HEK293 (cell line): ENCODE results near the gene PYCARD.
A peak's percentile ranks its signal among the peaks of the same experiment; 100 is the strongest.
"Not testable (repeated sequence)": the region's sequence is repeated elsewhere in the genome, so short reads cannot be mapped to it uniquely, and the experiment has no call there.

Experiments used
- CTCF ChIA-PET: fragments of 350-600 bp; formaldehyde crosslinking; extraction: SDS; loops from one replicate; lab custom pipeline; 2021; ENCODE audit warnings: antibody characterized with exemption; lab: Yijun Ruan, JAX
- POLR2A ChIA-PET: fragments of 300-600 bp; formaldehyde crosslinking; extraction: SDS; loops from one replicate; lab custom pipeline; 2020; ENCODE audit warnings: antibody characterized with exemption, inconsistent platforms; lab: Yijun Ruan, JAX
- H3K27ac ChIP-seq: fragments of 200-500 bp; sonication (Bioruptor generic); 2 replicates; pipeline ENCODE4 v1.5.1; 2014; ENCODE audit warnings: low read depth, low read length, control low read depth, inconsistent platforms; ENCODE audit errors: extremely low read depth
- H3K36me3 ChIP-seq, 2 experiments: fragments of 200-500 bp in 1 of 2; sonication (Bioruptor generic) in 1 of 2; 1 replicate in 1 of 2; 2 replicates in 1 of 2; pipeline ENCODE4 v1.5.1; 2014 to 2017; ENCODE audit warnings: inconsistent platforms in 2 of 2, low read length in 2 of 2; ENCODE audit not compliant: control insufficient read depth in 2 of 2, insufficient read depth in 1 of 2
- H3K4me1 ChIP-seq: fragments of 200-500 bp; sonication (Bioruptor generic); 2 replicates; pipeline ENCODE4 v1.5.1; 2014; ENCODE audit warnings: mild to moderate bottlenecking, low read length, inconsistent platforms; ENCODE audit not compliant: control insufficient read depth, insufficient read depth
- H3K4me3 ChIP-seq: 2 replicates; pipeline ENCODE4 v1.5.1; 2011; ENCODE audit warnings: low read depth, mild to moderate bottlenecking, control low read depth, low read length, moderate library complexity
- H3K9me3 ChIP-seq: fragments of 200-500 bp; sonication (Bioruptor generic); 2 replicates; pipeline ENCODE4 v1.5.1; 2014; ENCODE audit warnings: low read depth, low read length, inconsistent platforms; ENCODE audit not compliant: control insufficient read depth, insufficient read depth
- IKZF3 ChIP-seq: fragments of 450-650 bp; IDR thresholded peaks from 2 replicates; pipeline ENCODE4 v1.5.0; 2018; ENCODE audit warnings: missing biosample characterization, mild to moderate bottlenecking, missing genetic modification characterization, moderate library complexity
- SCRT2 ChIP-seq: fragments of 450-650 bp; formaldehyde crosslinking; IDR thresholded peaks from 2 replicates; pipeline ENCODE4 v1.5.1; 2016; ENCODE audit warnings: missing biosample characterization, missing genetic modification characterization
- ZBTB17 ChIP-seq: fragments of 450-650 bp; formaldehyde crosslinking; IDR thresholded peaks from 2 replicates; pipeline ENCODE4 v1.5.1; 2016; ENCODE audit warnings: missing biosample characterization, missing genetic modification characterization
- ZFP69B ChIP-seq: fragments of 450-650 bp; formaldehyde crosslinking; IDR thresholded peaks from 2 replicates; pipeline ENCODE4 v1.5.1; 2016; ENCODE audit warnings: missing biosample characterization, missing genetic modification characterization
- ZNF114 ChIP-seq: fragments of 450-650 bp; formaldehyde crosslinking; IDR thresholded peaks from 2 replicates; pipeline ENCODE4 v1.5.0; 2017; ENCODE audit warnings: missing biosample characterization, missing genetic modification characterization
- ZNF121 ChIP-seq: fragments of 450-650 bp; formaldehyde crosslinking; IDR thresholded peaks from 2 replicates; pipeline ENCODE4 v1.5.1; 2016; ENCODE audit warnings: missing biosample characterization, missing genetic modification characterization
- ZNF18 ChIP-seq: fragments of 450-650 bp; formaldehyde crosslinking; IDR thresholded peaks from 2 replicates; pipeline ENCODE4 v1.5.1; 2016; ENCODE audit warnings: missing biosample characterization, missing genetic modification characterization
- ZNF2 ChIP-seq: fragments of 450-650 bp; formaldehyde crosslinking; IDR thresholded peaks from 2 replicates; pipeline ENCODE4 v1.5.1; 2016; ENCODE audit warnings: missing biosample characterization, missing genetic modification characterization
- ZNF23 ChIP-seq: fragments of 450-650 bp; formaldehyde crosslinking; IDR thresholded peaks from 2 replicates; pipeline ENCODE4 v1.5.1; 2016; ENCODE audit warnings: missing biosample characterization, missing genetic modification characterization, borderline replicate concordance
- ZNF239 ChIP-seq: fragments of 450-650 bp; formaldehyde crosslinking; IDR thresholded peaks from 2 replicates; pipeline ENCODE4 v1.5.1; 2016; ENCODE audit warnings: missing biosample characterization, missing genetic modification characterization
- ZNF416 ChIP-seq: fragments of 450-650 bp; formaldehyde crosslinking; IDR thresholded peaks from 2 replicates; pipeline ENCODE4 v1.5.1; 2016; ENCODE audit warnings: missing biosample characterization, missing genetic modification characterization
- ZNF600 ChIP-seq: fragments of 450-650 bp; formaldehyde crosslinking; IDR thresholded peaks from 2 replicates; pipeline ENCODE4 v1.5.1; 2016; ENCODE audit warnings: missing biosample characterization, missing genetic modification characterization
- ZNF639 ChIP-seq: fragments of 450-650 bp; formaldehyde crosslinking; IDR thresholded peaks from 2 replicates; pipeline ENCODE4 v1.5.1; 2016; ENCODE audit warnings: missing biosample characterization, missing genetic modification characterization
- ZNF692 ChIP-seq: fragments of 450-650 bp; formaldehyde crosslinking; IDR thresholded peaks from 2 replicates; pipeline ENCODE4 v1.5.1; 2016; ENCODE audit warnings: missing biosample characterization, missing genetic modification characterization
- ZSCAN23 ChIP-seq: fragments of 450-650 bp; formaldehyde crosslinking; IDR thresholded peaks from 2 replicates; pipeline ENCODE4 v1.5.1; 2016; ENCODE audit warnings: missing biosample characterization, missing genetic modification characterization

The PYCARD gene

GRCh38 chr16:31200111-31200510 is 2.4 kb downstream of the PYCARD start:
- CTCF ChIA-PET, result interaction anchor here (0.9 kb wide), 1 partner anchor 183 kb away, joined by 3 read pairs; no protein-coding TSS in a partner anchor
- H3K9me3 ChIP-seq, H3K4me3 ChIP-seq, H3K27ac ChIP-seq, H3K4me1 ChIP-seq: not testable (repeated sequence)
- peak; percentile 45; the same call in 1 of the 2 replicates for TF ChIP-seq ZNF692 (tag by site-specific recombination)
- 0 out of 2 replicates have a peak, but pooled peaks have one; percentile 25 for TF ChIP-seq ZFP69B (tag by site-specific recombination)
- 0 out of 2 replicates have a peak, but pooled peaks have one; percentile 43 for TF ChIP-seq IKZF3 (tag by site-specific recombination)
- POLR2A ChIA-PET, result interaction anchor here (1.8 to 2.2 kb wide), 2 partner anchors 10 to 15 kb away, joined by 4 to 6 read pairs; no protein-coding TSS in a partner anchor
- peaks cover 13 to 41% of the 10 kb centered on the region in 2 experiments; a peak in 2 of 3 replicates for H3K36me3 ChIP-seq

- Histone ChIP-seq H3K36me3 (peaks cover 19 to 46% of the 10 kb centered on the region in 2 experiments; a peak in 2 of 3 replicates), H3K4me3 (no peak overlapping the region), H3K27ac (no peak overlapping the region), H3K9me3 (no peaks in the 10 kb centered on the region), H3K4me1 (no peaks in the 10 kb centered on the region)
- POLR2A ChIA-PET, result interaction anchor here (0.6 to 2.2 kb wide), 6 partner anchors 9 to 298 kb away, joined by 4 to 6 read pairs (median 5); partner anchors contain the start of gene KAT8
- no peak for TF ChIP-seq ZNF114 (tag by site-specific recombination)
- TF ChIP-seq ZNF239 (tag by site-specific recombination), result 0 out of 2 replicates have a peak, but pooled peaks have one; percentile 11
- peak; percentile 46; the same call in 1 of the 2 replicates for TF ChIP-seq ZNF600 (tag by site-specific recombination)
- TF ChIP-seq ZNF18, result peak; percentile 74; the same call in 1 of the 2 replicates
- peak; percentile 21; the same call in 1 of the 2 replicates for TF ChIP-seq ZBTB17
- no peak for TF ChIP-seq ZNF639 (tag by site-specific recombination)
- TF ChIP-seq ZNF2 (tag by site-specific recombination), result no peak
- peak; percentile 68 for TF ChIP-seq SCRT2 (tag by site-specific recombination)
- no peak for TF ChIP-seq ZNF416 (tag by site-specific recombination)
- CTCF ChIA-PET, result no interaction called here
Measured at GRCh38 chr16:31199430-31200041, 3.0 kb downstream of the PYCARD start.

GRCh38 chr16:31198207-31198882 is 4.2 kb downstream of the PYCARD start:
- no peak overlapping the region for H3K4me3 ChIP-seq
- H3K4me1 ChIP-seq, result no peaks in the 10 kb centered on the region
- CTCF ChIA-PET, result interaction anchor here (0.7 kb wide), 1 partner anchor 100 kb away, joined by 5 read pairs; no protein-coding TSS in a partner anchor
- peaks cover 30 to 58% of the 10 kb centered on the region in 2 experiments; a peak in 2 of 3 replicates for H3K36me3 ChIP-seq
- no peaks in the 10 kb centered on the region for H3K9me3 ChIP-seq
- H3K27ac ChIP-seq, result no peak overlapping the region
- POLR2A ChIA-PET, result interaction anchor here (0.6 to 1.6 kb wide), 5 partner anchors 18 to 468 kb away, joined by 3 to 5 read pairs (median 4); partner anchors contain the start of gene KAT8
- TF ChIP-seq ZNF23 (tag by site-specific recombination), result no peak
- 0 out of 2 replicates have a peak, but pooled peaks have one; percentile 57 for TF ChIP-seq ZSCAN23 (tag by site-specific recombination)
- TF ChIP-seq ZNF121 (tag by site-specific recombination), result 0 out of 2 replicates have a peak, but pooled peaks have one; percentile 2
- TF ChIP-seq ZBTB17, result peak; percentile 68
